Measurements from ENCODE around the gene ODAD4.

- TF ChIP-seq CTCF (conservative IDR thresholded peaks at IDR 0.05; ENCODE audit: low read length) (no peak), EZH2phosphoT487 (IDR thresholded peaks at IDR 0.05; ENCODE audit: borderline replicate concordance) (no peak)
These were observed 56.2 kb downstream of the ODAD4 start for GRCh38 chr17:41986634-41987033.

Data from Loucy (cell line).